GM23338 (cell line): ENCODE data around the gene GBP2. TPM values are rescaled to one million over a fixed set of nuclear protein-coding genes. Genes with fewer than 3 reads are reported as not detected.

Source experiments
- ATAC-seq: fragments of 200-7000 bp; cut with Tn5 transposase; 3 replicates; pipeline ENCODE4 v1.9.1; 2020
- DNase-seq: peaks from one replicate; pipeline ENCODE4 v3.0.0-alpha.2; 2015; ENCODE audit warnings: low spot score
- H2AFZ ChIP-seq: fragments of 200-600 bp; sonication (generic); 2 replicates; pipeline ENCODE4 v1.8.0; 2016; ENCODE audit warnings: antibody characterized with exemption, mild to moderate bottlenecking, moderate library complexity
- H3F3A ChIP-seq: fragments of 200-600 bp; sonication (generic); replicated peaks from 2 replicates; pipeline ENCODE4 v1.8.0; 2017; ENCODE audit warnings: antibody characterized with exemption, mixed run types, low read depth
- H3K27ac ChIP-seq: fragments of 200-600 bp; sonication (generic); 2 replicates; pipeline ENCODE4 v1.6.1; 2016; ENCODE audit warnings: low read depth
- H3K27me3 ChIP-seq: fragments of 200-600 bp; sonication (generic); 2 replicates; pipeline ENCODE4 v1.8.0; 2016; ENCODE audit warnings: mild to moderate bottlenecking, mixed run types, moderate library complexity; ENCODE audit not compliant: insufficient read depth
- H3K36me3 ChIP-seq: fragments of 200-600 bp; sonication (generic); 2 replicates; pipeline ENCODE4 v1.8.0; 2016; ENCODE audit warnings: mild to moderate bottlenecking; ENCODE audit not compliant: insufficient read depth
- H3K4me1 ChIP-seq: fragments of 200-600 bp; sonication (generic); 2 replicates; pipeline ENCODE4 v1.8.0; 2016; ENCODE audit warnings: mild to moderate bottlenecking, moderate library complexity; ENCODE audit not compliant: insufficient read depth
- H3K4me2 ChIP-seq: fragments of 200-600 bp; sonication (generic); 2 replicates; pipeline ENCODE4 v1.7.1; 2017; ENCODE audit warnings: mixed run types
- H3K4me3 ChIP-seq: fragments of 200-600 bp; sonication (generic); 2 replicates; pipeline ENCODE4 v1.6.1; 2016; ENCODE audit warnings: mixed run types
- H3K79me2 ChIP-seq: fragments of 200-600 bp; sonication (generic); replicated peaks from 2 replicates; pipeline ENCODE4 v1.8.0; 2017; ENCODE audit warnings: mild to moderate bottlenecking; ENCODE audit not compliant: insufficient read depth
- H3K9me2 ChIP-seq: fragments of 200-600 bp; sonication (generic); 2 replicates; pipeline ENCODE4 v1.8.0; 2017; ENCODE audit not compliant: insufficient read depth
- H4K20me1 ChIP-seq: fragments of 200-600 bp; sonication (generic); replicated peaks from 2 replicates; pipeline ENCODE4 v1.8.0; 2017; ENCODE audit warnings: mild to moderate bottlenecking; ENCODE audit not compliant: insufficient read depth
- H3K27ac Mint-ChIP-seq: 2 replicates; pipeline ENCODE4 v1.8.0; 2020; ENCODE audit warnings: inconsistent platforms, mild to moderate bottlenecking, moderate library complexity, mixed read lengths
- H3K27me3 Mint-ChIP-seq: 3 replicates; pipeline ENCODE4 v1.8.0; 2022; ENCODE audit warnings: low read depth, mild to moderate bottlenecking, moderate library complexity, mixed read lengths, inconsistent platforms; ENCODE audit not compliant: insufficient read depth, poor library complexity
- H3K36me3 Mint-ChIP-seq: 3 replicates; pipeline ENCODE4 v1.8.0; 2021; ENCODE audit warnings: low read depth, mild to moderate bottlenecking, inconsistent platforms, moderate library complexity, mixed read lengths
- H3K4me1 Mint-ChIP-seq: 3 replicates; pipeline ENCODE4 v1.8.0; 2020; ENCODE audit warnings: mild to moderate bottlenecking, inconsistent platforms, mixed read lengths
- H3K4me3 Mint-ChIP-seq: 3 replicates; pipeline ENCODE4 v1.8.0; 2021; ENCODE audit warnings: moderate library complexity, mild to moderate bottlenecking, inconsistent platforms, mixed read lengths
- H3K9me3 Mint-ChIP-seq: 3 replicates; pipeline ENCODE4 v1.8.0; 2020; ENCODE audit warnings: moderate library complexity, mild to moderate bottlenecking, inconsistent platforms, mixed read lengths
- EZH2 ChIP-seq: fragments of 200-600 bp; sonication (generic); IDR thresholded peaks from one replicate; pipeline ENCODE4 v1.8.0; 2017; ENCODE audit warnings: antibody characterized with exemption, mild to moderate bottlenecking, low read depth; ENCODE audit not compliant: unreplicated experiment
- EZH2phosphoT487 ChIP-seq: fragments of 200-600 bp; sonication (generic); IDR thresholded peaks from one replicate; pipeline ENCODE4 v1.8.1; 2018; ENCODE audit warnings: antibody characterized with exemption; ENCODE audit not compliant: unreplicated experiment
- JUNB ChIP-seq: IDR thresholded peaks from one replicate; pipeline ENCODE4 v1.6.1; 2016; ENCODE audit warnings: antibody characterized with exemption; ENCODE audit not compliant: unreplicated experiment
- POLR2AphosphoS5 ChIP-seq: IDR thresholded peaks from 2 replicates; pipeline ENCODE4 v1.6.1; 2016; ENCODE audit warnings: antibody characterized with exemption, low read depth
- REST ChIP-seq: IDR thresholded peaks from one replicate; pipeline ENCODE4 v1.6.1; 2018; ENCODE audit warnings: antibody characterized with exemption; ENCODE audit not compliant: unreplicated experiment
- STAT1 ChIP-seq: IDR thresholded peaks from one replicate; pipeline ENCODE4 v1.6.1; 2016; ENCODE audit warnings: antibody characterized with exemption; ENCODE audit not compliant: unreplicated experiment
- ZNF114 ChIP-seq: fragments of 250-450 bp; sonication (Bioruptor Pico); IDR thresholded peaks from 2 replicates; pipeline ENCODE4 v1.5.0; 2020; ENCODE audit warnings: mild to moderate bottlenecking, moderate library complexity
- ZNF331 ChIP-seq: fragments of 250-450 bp; sonication (Bioruptor Pico); IDR thresholded peaks from 2 replicates; pipeline ENCODE4 v1.5.0; 2020; ENCODE audit warnings: low read depth, mild to moderate bottlenecking, moderate library complexity
- polyA plus RNA-seq: library from polyadenylated mRNA; unstranded; fragments of >200 nt; fragmentation: Nextera tagmentation; extraction: Ambion mirVana; gene quantifications from 2 replicates; pipeline ENCODE4 v1.2.1, GENCODE V29; 2016
- total RNA-seq: library from RNA; depleted of rRNA; stranded (reverse); fragments of >200 nt; shearing (Covaris generic); gene quantifications from 2 replicates; pipeline ENCODE4 v1.2.3, GENCODE V29; 2014
- TF ChIP-seq, protein P1 (sequence below): IDR thresholded peaks from 2 replicates; pipeline ENCODE4 v1.6.1; 2016; ENCODE audit warnings: antibody characterized with exemption
- TF ChIP-seq, protein P2 (sequence below): fragments of 250-450 bp; sonication (Bioruptor Pico); IDR thresholded peaks from 2 replicates; pipeline ENCODE4 v1.5.0; 2020; ENCODE audit warnings: mild to moderate bottlenecking, moderate library complexity
- TF ChIP-seq, protein P3 (sequence below), 2 experiments: fragments of 200-600 bp in 1 of 2; sonication (generic) in 1 of 2; conservative IDR thresholded peaks; 2 replicates each; pipeline versions ENCODE4 v1.5.1 to v1.6.1; 2016 to 2017; ENCODE audit warnings: antibody characterized with exemption in 2 of 2, low read depth in 2 of 2, mild to moderate bottlenecking in 2 of 2, moderate library complexity in 1 of 2

GBP2 gene
- total and polyA plus RNA-seq, 2 experiments from 2014 or later = not detected

- no peaks in the 10 kb centered on the region for H3K4me1 ChIP-seq
- no peak for DNase-seq
- Mint-ChIP-seq H3K27ac (no peak overlapping the region), H3K4me3 (no peak overlapping the region), H3K9me3 (no peaks in the 10 kb centered on the region), H3K27me3 (no peaks in the 10 kb centered on the region), H3K4me1 (no peaks in the 10 kb centered on the region), H3K36me3 (no peaks in the 10 kb centered on the region)
- TF ChIP-seq REST (no peak), EZH2 (no peak), JUNB (no peak), EZH2phosphoT487 (no peak), STAT1 (no peak), POLR2AphosphoS5 (no peak), ZNF114 (no peak), ZNF331 (no peak)
- TF ChIP-seq, protein P1, sequence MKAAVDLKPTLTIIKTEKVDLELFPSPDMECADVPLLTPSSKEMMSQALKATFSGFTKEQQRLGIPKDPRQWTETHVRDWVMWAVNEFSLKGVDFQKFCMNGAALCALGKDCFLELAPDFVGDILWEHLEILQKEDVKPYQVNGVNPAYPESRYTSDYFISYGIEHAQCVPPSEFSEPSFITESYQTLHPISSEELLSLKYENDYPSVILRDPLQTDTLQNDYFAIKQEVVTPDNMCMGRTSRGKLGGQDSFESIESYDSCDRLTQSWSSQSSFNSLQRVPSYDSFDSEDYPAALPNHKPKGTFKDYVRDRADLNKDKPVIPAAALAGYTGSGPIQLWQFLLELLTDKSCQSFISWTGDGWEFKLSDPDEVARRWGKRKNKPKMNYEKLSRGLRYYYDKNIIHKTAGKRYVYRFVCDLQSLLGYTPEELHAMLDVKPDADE = no peak
- TF ChIP-seq, protein P2, sequence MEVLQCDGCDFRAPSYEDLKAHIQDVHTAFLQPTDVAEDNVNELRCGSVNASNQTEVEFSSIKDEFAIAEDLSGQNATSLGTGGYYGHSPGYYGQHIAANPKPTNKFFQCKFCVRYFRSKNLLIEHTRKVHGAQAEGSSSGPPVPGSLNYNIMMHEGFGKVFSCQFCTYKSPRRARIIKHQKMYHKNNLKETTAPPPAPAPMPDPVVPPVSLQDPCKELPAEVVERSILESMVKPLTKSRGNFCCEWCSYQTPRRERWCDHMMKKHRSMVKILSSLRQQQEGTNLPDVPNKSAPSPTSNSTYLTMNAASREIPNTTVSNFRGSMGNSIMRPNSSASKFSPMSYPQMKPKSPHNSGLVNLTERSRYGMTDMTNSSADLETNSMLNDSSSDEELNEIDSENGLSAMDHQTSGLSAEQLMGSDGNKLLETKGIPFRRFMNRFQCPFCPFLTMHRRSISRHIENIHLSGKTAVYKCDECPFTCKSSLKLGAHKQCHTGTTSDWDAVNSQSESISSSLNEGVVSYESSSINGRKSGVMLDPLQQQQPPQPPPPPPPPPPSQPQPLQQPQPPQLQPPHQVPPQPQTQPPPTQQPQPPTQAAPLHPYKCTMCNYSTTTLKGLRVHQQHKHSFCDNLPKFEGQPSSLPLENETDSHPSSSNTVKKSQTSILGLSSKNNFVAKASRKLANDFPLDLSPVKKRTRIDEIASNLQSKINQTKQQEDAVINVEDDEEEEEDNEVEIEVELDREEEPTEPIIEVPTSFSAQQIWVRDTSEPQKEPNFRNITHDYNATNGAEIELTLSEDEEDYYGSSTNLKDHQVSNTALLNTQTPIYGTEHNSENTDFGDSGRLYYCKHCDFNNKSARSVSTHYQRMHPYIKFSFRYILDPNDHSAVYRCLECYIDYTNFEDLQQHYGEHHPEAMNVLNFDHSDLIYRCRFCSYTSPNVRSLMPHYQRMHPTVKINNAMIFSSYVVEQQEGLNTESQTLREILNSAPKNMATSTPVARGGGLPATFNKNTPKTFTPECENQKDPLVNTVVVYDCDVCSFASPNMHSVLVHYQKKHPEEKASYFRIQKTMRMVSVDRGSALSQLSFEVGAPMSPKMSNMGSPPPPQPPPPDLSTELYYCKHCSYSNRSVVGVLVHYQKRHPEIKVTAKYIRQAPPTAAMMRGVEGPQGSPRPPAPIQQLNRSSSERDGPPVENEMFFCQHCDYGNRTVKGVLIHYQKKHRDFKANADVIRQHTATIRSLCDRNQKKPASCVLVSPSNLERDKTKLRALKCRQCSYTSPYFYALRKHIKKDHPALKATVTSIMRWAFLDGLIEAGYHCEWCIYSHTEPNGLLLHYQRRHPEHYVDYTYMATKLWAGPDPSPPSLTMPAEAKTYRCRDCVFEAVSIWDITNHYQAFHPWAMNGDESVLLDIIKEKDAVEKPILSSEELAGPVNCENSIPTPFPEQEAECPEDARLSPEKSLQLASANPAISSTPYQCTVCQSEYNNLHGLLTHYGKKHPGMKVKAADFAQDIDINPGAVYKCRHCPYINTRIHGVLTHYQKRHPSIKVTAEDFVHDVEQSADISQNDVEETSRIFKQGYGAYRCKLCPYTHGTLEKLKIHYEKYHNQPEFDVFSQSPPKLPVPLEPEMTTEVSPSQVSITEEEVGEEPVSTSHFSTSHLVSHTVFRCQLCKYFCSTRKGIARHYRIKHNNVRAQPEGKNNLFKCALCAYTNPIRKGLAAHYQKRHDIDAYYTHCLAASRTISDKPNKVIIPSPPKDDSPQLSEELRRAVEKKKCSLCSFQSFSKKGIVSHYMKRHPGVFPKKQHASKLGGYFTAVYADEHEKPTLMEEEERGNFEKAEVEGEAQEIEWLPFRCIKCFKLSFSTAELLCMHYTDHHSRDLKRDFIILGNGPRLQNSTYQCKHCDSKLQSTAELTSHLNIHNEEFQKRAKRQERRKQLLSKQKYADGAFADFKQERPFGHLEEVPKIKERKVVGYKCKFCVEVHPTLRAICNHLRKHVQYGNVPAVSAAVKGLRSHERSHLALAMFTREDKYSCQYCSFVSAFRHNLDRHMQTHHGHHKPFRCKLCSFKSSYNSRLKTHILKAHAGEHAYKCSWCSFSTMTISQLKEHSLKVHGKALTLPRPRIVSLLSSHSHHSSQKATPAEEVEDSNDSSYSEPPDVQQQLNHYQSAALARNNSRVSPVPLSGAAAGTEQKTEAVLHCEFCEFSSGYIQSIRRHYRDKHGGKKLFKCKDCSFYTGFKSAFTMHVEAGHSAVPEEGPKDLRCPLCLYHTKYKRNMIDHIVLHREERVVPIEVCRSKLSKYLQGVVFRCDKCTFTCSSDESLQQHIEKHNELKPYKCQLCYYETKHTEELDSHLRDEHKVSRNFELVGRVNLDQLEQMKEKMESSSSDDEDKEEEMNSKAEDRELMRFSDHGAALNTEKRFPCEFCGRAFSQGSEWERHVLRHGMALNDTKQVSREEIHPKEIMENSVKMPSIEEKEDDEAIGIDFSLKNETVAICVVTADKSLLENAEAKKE = no peak
- TF ChIP-seq, protein P3, sequence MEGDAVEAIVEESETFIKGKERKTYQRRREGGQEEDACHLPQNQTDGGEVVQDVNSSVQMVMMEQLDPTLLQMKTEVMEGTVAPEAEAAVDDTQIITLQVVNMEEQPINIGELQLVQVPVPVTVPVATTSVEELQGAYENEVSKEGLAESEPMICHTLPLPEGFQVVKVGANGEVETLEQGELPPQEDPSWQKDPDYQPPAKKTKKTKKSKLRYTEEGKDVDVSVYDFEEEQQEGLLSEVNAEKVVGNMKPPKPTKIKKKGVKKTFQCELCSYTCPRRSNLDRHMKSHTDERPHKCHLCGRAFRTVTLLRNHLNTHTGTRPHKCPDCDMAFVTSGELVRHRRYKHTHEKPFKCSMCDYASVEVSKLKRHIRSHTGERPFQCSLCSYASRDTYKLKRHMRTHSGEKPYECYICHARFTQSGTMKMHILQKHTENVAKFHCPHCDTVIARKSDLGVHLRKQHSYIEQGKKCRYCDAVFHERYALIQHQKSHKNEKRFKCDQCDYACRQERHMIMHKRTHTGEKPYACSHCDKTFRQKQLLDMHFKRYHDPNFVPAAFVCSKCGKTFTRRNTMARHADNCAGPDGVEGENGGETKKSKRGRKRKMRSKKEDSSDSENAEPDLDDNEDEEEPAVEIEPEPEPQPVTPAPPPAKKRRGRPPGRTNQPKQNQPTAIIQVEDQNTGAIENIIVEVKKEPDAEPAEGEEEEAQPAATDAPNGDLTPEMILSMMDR (conservative IDR thresholded peaks at IDR 0.05; ENCODE audit: low read depth in 2 of 2) = no peak
- no peaks in the 10 kb centered on the region for H3F3A ChIP-seq
- 0 out of 2 replicates have a peak, but pooled peaks cover 4% of the 10 kb centered on the region for H3K9me2 ChIP-seq
- H3K36me3 ChIP-seq = no peaks in the 10 kb centered on the region
- no peaks in the 10 kb centered on the region for H3K27me3 ChIP-seq
- H2AFZ ChIP-seq = no peak overlapping the region
- H3K4me2 ChIP-seq = no peak overlapping the region
- H3K4me3 ChIP-seq = no peak overlapping the region
- no peak overlapping the region for H3K27ac ChIP-seq
- no peaks in the 10 kb centered on the region for H4K20me1 ChIP-seq
- ATAC-seq = no peak
- no peaks in the 10 kb centered on the region for H3K79me2 ChIP-seq
Observed at GRCh38 chr1:89167590-89168230, 41.8 kb upstream of the GBP2 start.
